Measurements from ENCODE around the gene NEAT1. TPM values are rescaled to one million over a fixed set of nuclear protein-coding genes. Genes with fewer than 3 reads are reported as not detected.

The NEAT1 gene
- total and polyA plus RNA-seq, 2 of the 8 experiments (the other 6 are each of a cell fraction or from before 2014, with no cell fraction given), result 2.4 to 10.7 TPM

GRCh38 chr11:65435981-65436411, 13.4 kb downstream of the NEAT1 start (continued):
- TF ChIP-seq NANOG (IDR thresholded peaks at IDR 0.05; ENCODE audit: insufficient read depth, low read depth, low read length, poor library complexity, severe bottlenecking) (no peak), CTBP2 (IDR thresholded peaks at IDR 0.05; ENCODE audit: borderline replicate concordance, insufficient read depth, insufficient read length, low read length) (no peak), CHD2 (IDR thresholded peaks at IDR 0.05; ENCODE audit: low read length) (no peak), MAFK (IDR thresholded peaks at IDR 0.05; ENCODE audit: low read depth, low read length) (no peak), JUN (IDR thresholded peaks at IDR 0.05; ENCODE audit: low read depth, low read length) (no peak)

Data from H1 (cell line).